GM19239 (cell line): ENCODE measurements around the gene KIFBP.

Experiments used
- DNase-seq: peaks from one replicate; pipeline ENCODE4 v3.0.0; 2011; ENCODE audit warnings: low spot score; ENCODE audit not compliant: insufficient read length
- FAIRE-seq: peaks from 2 replicates; lab custom pipeline; 2011; peaks lifted over from hg19 to GRCh38; lab: Jason Lieb, UNC

Gene KIFBP

DNA sequence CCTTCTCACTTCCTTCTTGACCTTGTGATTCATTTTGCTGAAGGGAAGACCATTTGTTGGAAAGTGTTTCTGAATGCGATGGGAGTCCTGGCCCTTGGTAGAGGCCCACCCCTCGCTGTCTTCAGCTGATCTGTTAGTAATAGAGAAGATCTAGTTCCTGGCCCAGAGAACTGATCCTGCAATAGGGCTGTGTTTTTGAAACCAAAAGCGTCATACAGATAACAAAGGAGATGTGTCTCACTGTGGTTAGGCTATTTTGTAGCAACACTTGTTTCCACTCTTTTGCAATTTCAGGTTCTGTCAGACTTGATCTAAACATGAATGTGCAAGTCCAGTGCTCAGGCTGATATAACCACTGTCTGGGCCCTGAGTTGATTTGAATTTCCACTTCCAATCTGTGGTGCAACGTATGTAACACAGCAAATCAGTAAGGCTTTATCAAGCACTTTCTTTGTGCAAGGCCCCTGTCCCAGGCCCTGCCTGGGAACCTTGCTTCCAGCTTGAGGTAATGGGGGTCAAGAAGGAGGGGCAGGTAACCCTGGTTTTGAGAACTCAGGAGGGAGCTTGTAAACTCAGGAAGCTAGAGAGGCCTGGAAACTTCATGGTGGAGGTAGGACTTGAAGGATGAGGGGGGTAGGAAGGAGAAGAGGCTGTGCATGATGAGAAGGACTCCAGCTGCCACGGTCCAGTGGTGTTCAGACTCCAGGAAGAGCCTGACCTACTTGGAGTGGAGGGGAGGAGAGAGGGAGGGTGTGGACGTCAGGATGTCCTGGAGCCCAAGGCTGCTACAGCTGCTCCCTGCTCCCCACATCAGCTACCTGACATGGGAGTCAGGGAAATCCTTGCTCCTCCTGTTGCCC, 57.1 kb downstream of the KIFBP start:
- DNase-seq (no peak), FAIRE-seq (peak; percentile 98)

DNA sequence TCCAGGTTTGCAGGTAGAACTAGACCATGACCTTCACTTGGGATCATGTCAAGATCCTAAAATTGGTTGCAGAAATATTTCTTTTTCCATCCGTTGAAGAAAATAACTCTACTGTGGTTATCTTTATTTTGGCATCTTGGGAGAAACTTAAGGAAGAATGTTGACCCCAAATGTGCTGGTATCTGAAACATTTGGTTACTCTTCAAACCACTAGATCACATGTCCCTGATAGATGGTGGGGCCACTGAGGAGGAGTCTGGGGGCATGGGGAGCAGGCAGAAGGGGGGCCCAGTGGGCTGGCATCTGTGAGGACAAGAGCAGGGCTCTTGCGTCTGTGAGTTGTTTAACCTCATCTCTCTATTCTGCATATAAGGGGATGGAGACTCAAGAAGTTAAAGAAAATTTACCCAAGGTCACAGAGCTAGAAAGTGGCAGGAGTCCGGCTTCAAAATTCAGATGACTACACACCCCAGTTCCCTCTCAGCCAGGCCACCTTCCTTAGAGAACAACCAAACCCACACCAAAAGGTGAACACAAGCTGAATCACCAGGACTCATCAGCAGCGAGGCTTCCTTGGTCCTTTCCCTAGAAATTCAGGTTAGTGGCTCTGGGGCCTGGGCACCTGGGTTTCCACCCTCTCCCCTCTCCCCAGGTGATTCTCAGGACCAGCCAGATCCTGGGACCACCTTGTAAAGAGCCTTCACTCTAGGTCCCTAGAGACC, 58.7 kb downstream of the KIFBP start:
- DNase-seq (no peak), FAIRE-seq (no peak)

DNA sequence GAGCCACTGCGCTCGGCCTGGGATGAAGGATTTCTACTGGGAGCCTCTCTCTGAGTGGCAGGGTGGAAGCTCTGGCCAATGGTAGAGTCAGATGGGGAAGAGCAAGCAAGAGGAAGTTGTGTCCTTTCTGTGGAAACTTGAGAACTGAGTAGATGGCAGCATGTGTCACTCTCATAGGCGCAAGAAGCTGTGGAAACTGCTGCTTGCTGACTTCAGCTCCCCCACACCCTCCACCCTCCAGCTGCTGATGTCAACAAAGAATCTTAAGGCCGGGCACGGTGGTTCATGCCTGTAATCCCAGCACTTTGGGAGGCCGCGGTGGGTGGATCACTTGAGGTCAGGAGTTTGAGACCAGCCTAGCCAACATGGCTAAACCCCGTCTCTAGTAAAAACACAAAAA, 59.5 kb downstream of the KIFBP start:
- FAIRE-seq (no peak), DNase-seq (no peak)

DNA sequence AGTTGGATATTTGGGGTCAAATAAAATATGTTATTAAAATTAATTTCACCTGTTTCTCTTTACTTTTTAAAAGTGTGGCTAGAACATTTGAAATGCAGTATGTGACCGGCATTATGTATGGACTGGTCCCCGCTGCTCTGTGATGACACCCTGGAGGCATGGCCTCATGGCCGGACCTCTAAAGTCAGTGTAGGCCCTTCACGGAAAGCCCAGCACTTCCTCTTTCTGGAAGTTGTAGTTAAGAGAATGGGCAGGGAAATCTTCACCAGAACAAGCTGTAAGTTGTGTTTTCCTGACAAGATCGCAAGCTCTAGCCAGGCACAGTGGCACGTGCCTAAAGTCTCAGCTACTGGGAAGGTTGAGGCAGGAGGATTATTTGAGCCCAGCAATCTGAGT, 61.0 kb downstream of the KIFBP start:
- DNase-seq (no peak), FAIRE-seq (no peak)

DNA sequence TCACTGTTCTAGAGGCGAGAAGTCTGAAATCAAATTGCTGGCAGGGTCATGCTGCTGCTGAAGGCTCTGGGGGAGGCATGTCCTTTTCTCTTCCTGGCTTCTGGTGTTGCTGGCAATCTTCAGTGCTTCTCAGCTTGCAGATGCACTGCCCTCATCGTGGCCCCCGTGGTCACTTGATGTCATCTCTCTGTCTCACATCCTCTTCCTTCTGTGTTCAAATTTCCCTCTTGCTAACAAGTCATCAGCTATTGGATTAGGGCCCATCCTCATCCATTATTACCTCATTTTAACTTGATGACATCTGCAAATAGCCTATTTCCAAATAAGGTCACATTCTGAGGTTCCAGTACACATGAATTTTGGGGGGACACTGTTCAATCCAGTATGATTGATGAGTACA, 62.7 kb downstream of the KIFBP start:
- DNase-seq, result no peak
- FAIRE-seq, result peak; percentile 95

DNA sequence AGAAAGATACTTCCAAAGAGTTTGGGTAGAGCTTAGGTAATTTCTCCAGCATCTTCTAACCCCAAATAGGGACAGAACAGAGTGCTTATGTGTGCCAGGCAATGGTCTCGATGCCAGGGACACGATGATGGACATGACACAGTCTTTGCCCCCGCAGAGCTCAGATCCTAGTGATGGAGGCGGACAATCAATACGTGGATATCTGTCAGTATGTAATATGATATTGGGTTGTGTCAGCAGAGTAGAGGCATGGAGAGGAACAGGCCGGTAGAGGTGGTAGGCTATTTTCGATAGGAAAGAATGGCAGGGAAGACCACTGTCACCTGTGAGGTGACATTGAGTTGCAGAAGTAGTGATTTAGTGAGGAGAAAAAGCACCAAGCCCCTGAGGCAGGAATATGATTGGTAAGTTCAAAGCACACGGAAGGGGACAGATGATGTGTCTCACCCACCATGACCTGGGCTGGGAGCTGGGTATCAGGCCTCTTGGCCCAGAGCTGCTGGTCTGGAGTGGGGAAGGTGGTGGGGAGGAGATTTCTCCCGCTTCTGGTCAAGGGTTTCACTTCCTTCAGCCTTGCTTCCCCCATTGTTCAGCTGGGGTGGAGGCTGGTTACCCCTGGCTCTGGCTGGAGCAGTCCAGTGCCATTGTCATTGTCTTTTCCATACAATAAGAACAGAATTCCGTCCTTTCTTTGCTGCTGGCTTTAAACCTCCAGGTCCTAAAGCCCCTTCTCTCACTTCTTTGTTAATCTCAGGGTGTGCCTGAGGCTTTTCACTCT, 63.3 kb downstream of the KIFBP start:
- FAIRE-seq (peak; percentile 86), DNase-seq (no peak)

DNA sequence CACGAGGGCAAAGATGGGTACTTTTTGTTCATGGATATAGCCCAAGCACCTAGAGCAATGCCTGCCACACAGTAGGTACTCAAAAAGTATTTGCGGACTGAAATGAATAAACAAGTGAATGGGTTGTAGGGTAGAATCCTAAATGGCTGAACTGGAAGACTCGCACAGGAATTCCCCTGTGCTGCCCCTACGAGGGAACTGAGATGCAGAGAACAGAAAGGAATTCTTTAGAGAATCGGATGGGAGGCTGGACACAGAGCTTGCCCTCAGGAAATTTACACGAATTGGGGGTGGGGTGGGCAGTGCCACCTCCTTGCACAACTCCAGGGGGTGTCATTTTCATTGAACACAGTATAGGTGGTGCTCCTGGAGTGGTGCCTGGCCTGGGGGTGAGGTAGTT, 64.1 kb downstream of the KIFBP start:
- FAIRE-seq, result no peak
- DNase-seq, result no peak

DNA sequence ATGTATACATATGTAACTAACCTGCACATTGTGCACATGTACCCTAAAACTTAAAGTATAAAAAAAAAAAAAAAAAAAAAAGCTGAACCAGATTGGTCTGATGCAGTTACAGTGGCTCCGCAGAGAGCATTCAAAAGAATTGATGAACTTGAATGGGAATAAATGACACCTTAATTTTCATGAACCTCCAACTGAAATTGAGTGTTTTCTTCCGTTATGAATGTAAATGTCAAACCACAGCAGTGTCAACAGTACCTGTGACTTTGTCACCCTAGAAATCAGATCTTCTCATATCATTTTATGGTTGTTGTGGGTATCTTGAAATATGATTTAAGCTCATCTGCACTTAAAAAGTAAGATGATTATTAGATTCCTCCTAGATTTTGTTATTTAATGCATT, 66.6 kb downstream of the KIFBP start:
- DNase-seq (no peak), FAIRE-seq (peak; percentile 53)

DNA sequence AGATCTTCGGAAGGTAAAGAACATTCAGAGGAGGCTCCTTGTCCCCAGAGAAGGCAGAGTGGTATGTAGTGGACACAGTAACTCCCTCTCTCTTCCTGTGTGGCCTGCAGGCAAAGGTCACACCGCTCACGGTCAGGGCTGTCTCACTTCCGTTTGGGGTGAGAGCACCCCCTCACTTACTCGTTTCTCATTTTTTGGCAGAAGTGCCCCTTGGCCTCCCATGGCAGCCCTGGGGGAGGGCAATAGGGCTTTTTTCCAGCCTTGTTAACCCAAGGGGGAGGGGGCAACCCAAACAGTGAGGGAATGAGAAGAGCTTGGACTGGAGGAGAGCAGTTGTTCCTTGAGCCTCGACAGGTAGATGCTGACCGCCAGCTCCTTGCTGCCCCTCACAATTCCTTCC, 67.5 kb downstream of the KIFBP start:
- peak; percentile 85 for FAIRE-seq

DNA sequence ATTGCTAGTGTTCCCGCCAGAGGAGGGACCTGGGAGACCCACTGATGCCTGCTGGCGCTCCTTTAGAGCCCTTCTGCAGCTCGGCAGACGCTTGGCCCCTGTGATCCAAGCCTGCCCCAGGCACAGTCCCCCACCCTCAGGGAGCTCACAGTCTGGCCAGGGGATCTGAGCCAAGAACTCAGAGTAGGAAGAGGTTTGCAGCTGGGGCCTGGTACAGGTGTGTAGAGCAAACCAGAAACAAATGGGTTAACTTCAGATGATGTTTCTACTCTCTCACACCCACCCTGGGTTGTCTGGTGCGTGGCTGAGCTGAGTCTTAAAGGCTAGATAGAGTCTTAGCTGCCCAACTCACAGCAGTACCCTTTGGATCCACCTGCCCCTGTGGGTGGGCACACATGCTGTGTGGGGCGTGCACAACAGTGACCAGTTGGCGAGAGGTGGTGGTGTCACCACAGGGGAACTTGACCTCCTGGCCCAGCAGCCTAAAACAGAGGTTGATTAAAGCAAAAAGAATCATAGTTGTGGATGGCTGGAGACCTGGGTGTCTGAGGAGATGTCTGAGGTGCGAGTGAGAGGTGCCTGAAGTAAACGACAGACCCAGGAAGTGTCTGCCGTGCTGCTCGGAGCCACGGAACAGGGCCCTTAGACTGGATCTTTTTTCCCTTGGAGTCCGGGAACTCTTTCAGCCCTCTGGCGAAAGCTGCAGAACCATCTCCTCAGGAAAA, 68.1 kb downstream of the KIFBP start:
- FAIRE-seq, result peak; percentile 76
- no peak for DNase-seq

More for the DNA sequence above, 67.5 kb downstream of the KIFBP start:
- no peak for DNase-seq

DNA sequence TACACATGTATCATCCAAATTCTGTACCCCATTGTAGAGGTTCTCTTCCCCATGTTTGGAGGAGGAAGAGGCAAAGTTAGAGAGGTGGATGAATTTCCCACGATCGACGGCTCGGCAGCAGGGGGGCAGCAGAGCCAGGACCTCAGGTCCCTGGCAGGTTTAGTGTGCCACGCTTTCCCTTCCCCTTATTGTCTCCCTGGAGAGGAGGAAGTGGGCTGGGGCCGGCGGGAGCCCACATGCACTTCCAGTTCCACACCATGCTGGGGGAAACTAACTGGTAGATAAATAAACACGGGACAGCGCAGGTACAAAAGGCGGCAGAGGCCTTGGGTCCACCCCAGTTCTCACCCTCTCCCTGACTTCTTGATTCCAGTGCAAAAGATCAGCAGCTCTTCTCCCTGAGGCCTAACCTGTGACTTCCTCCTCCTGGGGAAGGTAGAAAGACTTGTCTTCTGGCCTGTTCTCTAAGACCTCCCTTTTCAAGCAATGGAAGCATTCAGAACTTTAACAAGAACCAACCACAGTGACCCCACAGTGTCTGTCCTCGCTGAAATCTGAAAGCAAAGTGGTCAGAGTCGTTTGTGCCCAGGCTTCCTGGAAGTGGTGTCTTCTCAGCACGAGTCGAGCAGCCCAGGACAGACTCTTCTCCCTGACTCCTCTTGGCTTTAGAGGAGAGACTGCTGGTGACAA, 68.8 kb downstream of the KIFBP start:
- peak; percentile 93 for FAIRE-seq
- DNase-seq, result no peak

DNA sequence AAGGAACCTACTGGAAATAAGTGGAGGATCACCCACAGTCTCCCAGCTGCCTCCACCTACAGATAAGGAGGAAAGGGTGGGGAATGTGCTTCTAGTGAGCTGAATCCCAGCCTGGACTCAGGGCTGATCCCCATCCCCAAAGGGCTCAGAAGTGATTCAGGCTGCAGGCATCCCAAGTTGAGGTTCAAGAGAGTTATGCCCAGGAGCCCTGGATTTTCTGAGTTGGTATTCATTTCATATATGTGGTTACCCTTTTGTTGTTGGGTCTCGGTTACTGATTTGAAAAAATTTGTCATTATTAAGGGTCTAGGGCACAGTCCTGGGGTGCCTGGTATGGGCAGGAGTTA, 69.3 kb downstream of the KIFBP start:
- FAIRE-seq (no peak), DNase-seq (no peak)

DNA sequence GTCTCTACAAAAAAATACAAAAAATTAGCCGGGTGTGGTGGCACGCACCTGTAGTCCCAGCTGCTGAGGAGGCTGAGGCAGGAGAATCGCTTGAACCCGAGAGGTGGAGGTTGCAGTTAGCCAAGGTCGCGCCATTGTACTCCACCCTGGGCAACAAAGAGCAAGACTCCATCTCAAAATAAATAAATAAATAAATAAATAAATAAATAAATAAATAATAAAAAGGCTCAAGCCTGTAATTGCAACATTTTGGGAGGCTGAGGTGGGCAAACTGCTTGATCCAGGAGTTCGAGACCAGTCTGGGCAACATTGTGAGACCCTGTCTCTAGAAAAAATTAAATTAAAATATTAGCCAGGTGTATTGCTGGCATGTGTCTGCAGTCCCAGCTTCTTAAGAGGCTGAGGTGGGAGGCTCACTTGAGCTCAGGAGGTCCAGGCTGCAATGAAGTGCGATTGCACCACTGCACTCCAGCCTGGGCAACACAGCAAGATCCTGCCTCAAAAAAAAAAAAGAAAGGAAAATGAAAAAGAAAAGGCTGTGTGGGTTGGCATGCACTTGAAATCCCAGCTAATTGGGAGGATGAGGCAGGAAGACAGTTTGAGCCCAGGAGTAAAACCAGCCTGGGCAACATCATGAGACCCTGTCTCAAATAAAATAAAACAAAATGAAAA, 71.7 kb downstream of the KIFBP start:
- FAIRE-seq (no peak), DNase-seq (no peak)

DNA sequence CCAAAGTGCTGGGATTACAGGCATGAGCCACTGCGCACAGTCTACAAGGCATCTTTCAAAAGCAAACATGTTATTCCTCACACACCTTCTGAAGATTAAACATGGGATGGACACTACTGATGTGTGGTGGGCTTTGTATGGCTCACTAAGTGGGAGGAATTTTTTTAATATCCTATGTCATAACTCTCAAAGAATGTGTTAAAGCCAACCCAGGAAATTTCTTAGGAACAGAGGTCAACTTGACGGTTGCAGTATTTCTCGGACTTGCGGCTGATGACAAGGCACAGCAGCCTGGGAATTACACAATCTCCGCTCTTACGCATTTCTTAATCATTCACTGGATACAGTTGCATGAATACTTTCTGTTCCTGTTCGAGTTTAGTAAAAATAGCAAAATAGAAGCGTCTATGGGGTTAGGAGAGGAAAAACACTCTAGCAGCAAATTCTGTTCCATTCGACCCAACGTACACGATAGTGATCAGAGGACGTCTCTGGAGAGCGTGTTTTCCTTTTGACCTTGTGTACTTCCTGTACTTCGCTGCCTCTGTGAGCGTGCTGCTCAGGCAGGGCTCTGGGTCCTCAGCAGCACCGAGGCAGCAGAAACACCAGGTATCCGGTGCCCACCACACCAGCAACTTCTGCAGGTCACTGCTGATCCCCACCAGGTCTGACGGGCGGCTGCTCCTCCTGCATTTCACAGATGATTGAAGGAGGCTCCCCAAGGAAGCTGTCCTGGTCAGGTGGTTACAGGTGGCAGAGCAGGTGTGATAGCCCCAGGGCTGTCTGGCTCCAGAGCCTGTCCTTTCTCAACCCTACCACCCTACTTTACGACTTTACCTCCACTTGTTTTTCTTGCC, 72.9 kb downstream of the KIFBP start:
- FAIRE-seq (peak; percentile 95), DNase-seq (no peak)

DNA sequence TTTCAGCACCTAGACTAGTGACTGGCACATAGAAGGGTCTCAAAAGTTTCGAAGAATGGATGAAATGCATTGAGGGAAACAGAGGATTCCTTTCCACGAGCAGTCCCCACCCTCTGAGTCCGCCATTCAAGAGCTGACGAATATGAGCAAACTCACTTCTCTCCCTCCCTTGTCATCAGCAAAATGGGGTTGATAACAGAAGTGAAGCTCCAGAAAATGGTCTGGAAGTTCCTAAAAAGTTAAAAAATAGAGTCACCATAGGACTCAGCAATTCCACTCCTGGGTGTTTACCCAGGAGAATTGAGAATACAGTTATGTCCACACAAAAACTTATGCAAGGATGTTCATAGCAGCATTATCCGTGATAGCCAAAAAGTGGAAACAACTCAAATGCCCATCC, 74.3 kb downstream of the KIFBP start:
- no peak for DNase-seq
- no peak for FAIRE-seq

DNA sequence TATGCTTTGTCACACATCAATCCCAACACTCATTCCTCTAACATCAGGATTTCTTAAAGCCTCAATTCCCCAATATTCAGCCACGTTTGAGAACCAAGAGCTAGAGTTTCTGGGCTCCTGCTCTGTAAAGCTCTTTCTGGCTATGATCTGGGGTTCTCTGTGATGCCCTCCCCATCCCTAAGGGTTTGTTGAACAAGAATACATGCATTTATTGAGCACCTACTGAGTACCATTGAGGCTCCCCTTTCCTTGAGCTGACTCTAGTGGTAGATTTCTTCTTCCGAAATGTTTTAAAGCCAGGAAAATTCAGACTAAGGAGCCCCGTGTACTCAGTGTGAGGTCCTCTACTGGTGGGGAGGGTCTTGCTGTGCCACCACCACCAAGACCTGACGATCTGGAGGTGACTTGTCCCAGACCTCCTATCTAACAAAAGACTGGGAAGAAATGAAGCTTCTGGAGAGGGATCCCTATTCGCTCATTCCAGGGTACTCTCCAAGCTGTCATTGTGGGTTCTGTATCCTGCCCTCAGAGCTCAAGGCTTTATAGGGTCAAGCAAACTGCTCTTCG, 76.2 kb downstream of the KIFBP start:
- no peak for DNase-seq
- FAIRE-seq, result no peak

DNA sequence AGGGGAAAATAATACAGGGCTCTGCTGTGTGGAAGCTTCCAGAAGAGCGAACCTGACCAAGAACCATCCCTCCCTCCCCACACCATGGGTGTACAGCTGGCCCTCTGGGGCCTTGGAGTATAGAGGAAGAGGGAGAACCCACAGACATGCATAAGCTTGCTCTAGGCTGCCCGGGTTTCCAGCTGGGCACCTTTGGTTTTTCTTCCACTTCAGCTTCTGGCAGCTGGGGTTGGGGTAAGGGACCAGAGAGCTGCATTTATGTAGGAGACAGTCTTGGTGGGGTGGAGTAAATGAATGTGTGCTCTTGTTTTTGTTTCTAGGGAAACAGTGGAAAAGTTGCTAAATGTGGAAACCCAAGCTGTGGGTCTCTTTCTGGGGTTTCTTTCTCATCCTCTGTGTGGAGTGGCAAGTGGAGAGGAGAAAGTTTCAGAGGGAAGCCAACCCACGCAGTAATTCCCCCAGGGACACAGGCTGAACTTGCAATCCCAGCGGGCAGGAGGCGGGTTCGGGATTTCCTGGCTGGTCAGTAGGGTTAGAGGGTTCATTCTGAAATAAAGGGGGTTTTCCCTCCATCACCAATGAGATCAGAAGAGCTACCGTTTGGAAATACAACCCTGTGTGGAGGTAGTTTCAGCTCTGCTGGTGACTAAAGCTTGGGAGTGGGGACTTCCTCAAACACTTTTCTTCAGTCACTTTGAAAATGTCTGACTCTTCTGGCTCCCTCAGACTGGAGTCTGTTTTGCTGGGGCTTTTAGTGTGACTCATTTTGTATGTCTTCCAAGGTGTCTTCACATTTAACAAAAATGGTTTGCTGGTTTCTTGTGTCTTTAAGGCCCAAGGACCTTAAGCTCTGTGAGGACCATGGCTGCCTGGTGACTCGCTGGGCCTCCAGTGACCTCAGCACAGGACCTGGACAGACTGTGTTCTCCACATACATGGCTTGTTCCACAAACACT, 77.1 kb downstream of the KIFBP start:
- DNase-seq (no peak), FAIRE-seq (peak; percentile 90)
